SK-N-MC (cell line): ENCODE measurements around the gene GASK1A.

Experiments used
- DNase-seq: peaks from one replicate; pipeline ENCODE4 v3.0.0-alpha.2; 2011; ENCODE audit warnings: low read depth, low spot score
- H3K27ac ChIP-seq: fragments of 200-600 bp; sonication (generic); 2 replicates; pipeline ENCODE4 v1.5.1; 2016; ENCODE audit warnings: mixed run types
- H3K36me3 ChIP-seq: fragments of 200-600 bp; sonication (generic); 2 replicates; pipeline ENCODE4 v1.6.1; 2017; ENCODE audit warnings: antibody characterized with exemption, low read length, mixed read lengths; ENCODE audit not compliant: insufficient read depth
- H3K4me3 ChIP-seq: fragments of 200-600 bp; sonication (generic); 2 replicates; pipeline ENCODE4 v1.5.1; 2016
- H3K9ac ChIP-seq: fragments of 200-600 bp; sonication (generic); 2 replicates; pipeline ENCODE4 v1.8.0; 2017; ENCODE audit warnings: mixed run types, mixed read lengths; ENCODE audit not compliant: insufficient read length
- H3K9me3 ChIP-seq: fragments of 200-600 bp; sonication (generic); 2 replicates; pipeline ENCODE4 v1.6.1; 2017; ENCODE audit warnings: low read depth, mild to moderate bottlenecking, antibody characterized with exemption, low read length, moderate library complexity, mixed read lengths
- EZH2 ChIP-seq: fragments of 200-600 bp; sonication (generic); IDR thresholded peaks from one replicate; pipeline ENCODE4 v1.6.1; 2017; ENCODE audit warnings: antibody characterized with exemption
- FOXP2 ChIP-seq: optimal IDR thresholded peaks from 2 replicates; pipeline ENCODE3; 2011; ENCODE audit warnings: mild to moderate bottlenecking, moderate library complexity; ENCODE audit not compliant: insufficient read depth; ENCODE audit errors: extremely low read length, control extremely low read depth
- POLR2AphosphoS5 ChIP-seq: IDR thresholded peaks from 2 replicates; pipeline ENCODE4 v1.6.1; 2012; ENCODE audit warnings: mild to moderate bottlenecking, low read depth, low read length, borderline replicate concordance

GASK1A gene

DNA sequence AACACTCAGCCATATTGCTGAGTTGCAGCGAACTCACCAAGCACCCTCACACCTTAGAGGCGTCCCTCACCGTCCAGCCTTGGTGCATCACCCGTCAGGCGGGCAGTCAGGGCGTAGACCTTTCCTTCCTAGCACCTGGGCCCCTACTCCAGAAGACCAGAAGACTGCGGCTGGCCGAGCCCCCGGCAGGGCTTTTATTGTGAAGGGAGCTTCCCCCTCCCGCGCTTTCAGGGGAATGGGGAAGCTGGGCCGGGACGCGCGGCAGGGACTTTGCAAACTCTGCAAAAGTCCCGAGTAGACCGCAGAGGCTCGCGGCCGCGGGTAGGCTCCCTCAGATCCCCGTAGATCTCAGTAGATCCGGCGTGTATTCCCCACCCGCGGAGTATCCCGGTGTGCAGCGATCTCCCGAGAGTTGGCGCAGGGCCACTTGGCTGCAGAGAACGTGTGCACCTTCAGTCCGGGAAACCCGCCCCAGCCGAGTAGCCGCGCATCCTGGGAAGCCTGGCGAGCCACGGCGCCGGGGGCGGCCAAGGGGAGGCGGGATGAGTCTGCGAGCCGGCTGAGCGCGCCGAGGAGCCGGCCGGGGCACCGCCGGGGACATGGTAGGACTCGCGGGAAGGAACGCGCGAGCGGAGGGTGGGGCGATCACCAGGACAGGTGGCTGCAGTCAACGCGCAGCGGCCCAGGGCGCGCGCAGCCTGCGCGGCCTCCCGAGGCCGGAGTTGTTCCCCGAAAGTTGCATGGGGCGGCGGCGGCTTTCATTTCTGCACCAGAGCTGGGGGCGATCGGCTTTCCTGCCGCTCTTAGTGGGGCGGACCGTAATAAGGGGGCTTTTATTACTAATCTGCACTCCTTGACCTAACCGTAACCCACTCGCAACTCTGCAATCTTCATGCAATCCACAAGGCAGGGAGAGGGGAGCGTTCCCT lies at the start of gene GASK1A:
GASK1A (plus strand) TSS at position 268 of the 929 bp plus-strand sequence; CDS start at position 600, 332 bp downstream.
- TF ChIP-seq FOXP2 (no peak), EZH2 (no peak), POLR2AphosphoS5 (no peak)
- no peak within 1 kb of the TSS for H3K9ac ChIP-seq
- no peak for DNase-seq
- no peak within 1 kb of the TSS for H3K27ac ChIP-seq
- H3K4me3 ChIP-seq, result peak within 1 kb of the TSS; percentile 51
- H3K36me3 ChIP-seq, result no peaks in the 10 kb centered on the region
- no peaks in the 10 kb centered on the region for H3K9me3 ChIP-seq

DNA sequence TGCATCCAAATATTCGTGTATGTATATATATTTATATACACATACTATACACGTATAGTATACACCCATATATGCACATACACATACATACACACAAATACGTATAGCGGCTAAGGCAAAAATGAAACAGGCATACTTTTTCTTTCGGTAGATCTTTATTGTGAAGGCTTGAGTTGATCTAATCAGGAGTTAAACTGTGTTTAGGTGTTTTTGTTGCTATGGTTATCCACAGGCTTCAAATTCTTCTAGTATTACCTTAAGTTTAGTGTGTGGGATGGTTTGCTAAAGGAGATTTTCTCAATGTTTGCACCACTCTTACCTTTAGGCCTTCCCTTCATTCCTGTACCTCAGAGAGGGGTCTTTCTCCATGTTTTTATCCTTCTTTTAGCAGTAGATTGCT lies 45.0 kb upstream of the GASK1A start:
- no peak overlapping the region for H3K4me3 ChIP-seq
- H3K27ac ChIP-seq, result no peak overlapping the region
- DNase-seq, result no peak
- H3K9ac ChIP-seq, result no peak overlapping the region
- TF ChIP-seq EZH2, result no peak
- no peak for TF ChIP-seq FOXP2
- TF ChIP-seq POLR2AphosphoS5, result no peak
- H3K9me3 ChIP-seq, result no peaks in the 10 kb centered on the region
- no peaks in the 10 kb centered on the region for H3K36me3 ChIP-seq

DNA sequence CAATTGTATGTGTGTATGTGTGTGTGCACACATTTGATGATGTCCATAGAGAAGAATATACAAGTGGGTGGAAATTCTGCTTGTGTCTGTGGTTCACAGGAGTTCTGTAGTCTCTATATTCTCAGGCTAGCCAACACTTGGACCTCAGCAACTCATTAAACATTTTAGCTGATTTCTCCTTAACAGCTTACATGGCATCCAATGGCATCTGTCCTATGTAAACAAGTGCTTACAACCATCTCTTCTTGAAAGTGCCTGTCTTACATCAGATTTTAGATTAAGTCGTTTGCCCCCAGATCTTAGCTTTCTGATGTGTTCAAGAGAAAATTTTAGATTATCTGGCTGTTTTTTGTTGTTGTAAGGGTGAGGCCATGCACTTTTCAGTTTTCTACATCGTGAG lies 44.2 kb upstream of the GASK1A start:
- TF ChIP-seq POLR2AphosphoS5 (no peak), EZH2 (no peak)
- H3K9me3 ChIP-seq, result no peaks in the 10 kb centered on the region
- H3K36me3 ChIP-seq, result no peaks in the 10 kb centered on the region
- H3K9ac ChIP-seq, result no peak overlapping the region
- no peak overlapping the region for H3K27ac ChIP-seq
- H3K4me3 ChIP-seq, result no peak overlapping the region
- no peak for DNase-seq

DNA sequence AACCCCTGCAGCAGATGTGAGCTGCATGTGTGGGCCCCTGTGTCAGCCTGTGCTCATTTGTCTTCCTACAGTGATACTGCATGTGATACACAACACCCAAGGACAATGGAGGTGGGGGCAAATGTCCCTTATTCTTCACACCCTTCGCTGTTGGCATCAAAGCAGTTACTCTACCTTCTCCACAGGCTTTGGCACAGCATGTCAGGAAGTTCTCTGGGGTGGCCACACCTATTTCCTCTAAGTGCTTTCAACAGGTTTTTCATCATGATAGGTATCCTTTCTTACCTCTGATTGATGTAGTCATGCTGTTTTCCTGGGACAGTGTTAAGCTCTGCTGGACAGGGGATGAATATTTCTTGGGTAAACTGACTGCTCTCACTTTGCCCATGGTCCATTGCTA lies 43.6 kb upstream of the GASK1A start:
- no peaks in the 10 kb centered on the region for H3K36me3 ChIP-seq
- H3K4me3 ChIP-seq, result no peak overlapping the region
- no peak overlapping the region for H3K27ac ChIP-seq
- TF ChIP-seq FOXP2, result no peak
- TF ChIP-seq EZH2, result no peak
- no peak for TF ChIP-seq POLR2AphosphoS5
- H3K9ac ChIP-seq, result no peak overlapping the region
- DNase-seq, result no peak
- no peaks in the 10 kb centered on the region for H3K9me3 ChIP-seq

DNA sequence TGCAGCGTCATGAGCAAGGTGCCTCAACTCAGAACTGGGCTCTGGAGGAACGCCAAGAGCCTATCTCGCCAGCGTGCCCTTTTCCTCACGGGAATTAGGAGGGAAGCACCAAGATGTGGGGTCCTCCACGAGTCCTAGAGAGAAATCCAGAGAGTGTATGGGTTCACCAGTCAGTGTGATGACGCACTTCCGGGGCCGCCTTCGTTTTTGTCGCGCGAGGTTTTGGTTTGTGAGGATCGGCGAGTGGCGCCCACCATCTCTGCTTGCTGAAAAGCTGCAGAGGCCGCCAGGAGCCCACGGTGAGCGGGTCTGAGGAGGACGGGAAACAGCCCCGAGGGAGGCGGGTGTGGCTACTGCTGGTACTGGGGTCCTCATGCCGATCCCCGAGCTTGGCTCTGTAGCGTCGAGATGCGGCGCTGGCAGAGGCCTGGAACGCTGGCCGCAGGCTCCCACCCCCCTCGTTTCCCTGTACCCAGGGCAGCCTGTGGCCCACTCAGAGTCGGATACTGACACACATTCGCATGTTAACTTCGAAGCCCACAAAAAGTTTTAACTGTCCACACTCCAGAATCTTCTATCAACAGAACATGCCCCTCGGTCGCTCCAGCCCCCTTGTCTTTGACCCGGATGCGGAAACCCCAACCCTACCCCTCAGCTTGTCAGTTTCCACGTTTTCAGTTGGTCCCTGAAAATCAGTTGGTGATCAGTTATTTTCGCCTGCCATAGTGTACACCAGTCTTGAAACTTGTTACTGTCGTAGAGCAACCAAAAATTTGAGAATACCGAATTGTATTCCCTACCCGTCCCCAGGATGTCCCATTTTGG lies 42.7 kb upstream of the GASK1A start:
- Histone ChIP-seq H3K36me3 (no peaks in the 10 kb centered on the region), H3K27ac (no peak overlapping the region), H3K9ac (no peak overlapping the region), H3K4me3 (no peak overlapping the region), H3K9me3 (no peaks in the 10 kb centered on the region)
- no peak for TF ChIP-seq EZH2
- no peak for TF ChIP-seq FOXP2
- no peak for TF ChIP-seq POLR2AphosphoS5
- DNase-seq, result no peak

DNA sequence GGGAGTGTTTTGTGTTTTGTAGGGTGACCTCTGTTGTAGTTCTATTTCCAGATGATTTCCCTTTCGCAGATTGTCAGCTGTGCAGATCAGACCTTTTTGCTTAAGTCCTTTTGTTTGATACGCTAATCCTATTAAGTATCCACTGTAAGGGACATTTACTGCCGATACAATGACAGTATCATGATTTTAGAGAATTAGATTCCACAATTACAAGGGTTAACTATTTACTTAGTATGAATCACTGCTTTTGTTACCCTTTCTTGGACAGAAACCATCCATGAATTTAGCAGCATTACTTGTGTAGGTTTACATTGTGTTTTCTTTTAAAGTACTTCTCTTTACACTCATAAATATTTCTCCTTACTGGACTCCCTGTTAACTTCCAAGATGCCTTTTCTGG lies 41.8 kb upstream of the GASK1A start:
- Histone ChIP-seq H3K36me3 (no peaks in the 10 kb centered on the region), H3K4me3 (no peak overlapping the region), H3K27ac (no peak overlapping the region), H3K9ac (no peak overlapping the region), H3K9me3 (no peaks in the 10 kb centered on the region)
- TF ChIP-seq EZH2 (no peak), FOXP2 (no peak), POLR2AphosphoS5 (no peak)
- no peak for DNase-seq

DNA sequence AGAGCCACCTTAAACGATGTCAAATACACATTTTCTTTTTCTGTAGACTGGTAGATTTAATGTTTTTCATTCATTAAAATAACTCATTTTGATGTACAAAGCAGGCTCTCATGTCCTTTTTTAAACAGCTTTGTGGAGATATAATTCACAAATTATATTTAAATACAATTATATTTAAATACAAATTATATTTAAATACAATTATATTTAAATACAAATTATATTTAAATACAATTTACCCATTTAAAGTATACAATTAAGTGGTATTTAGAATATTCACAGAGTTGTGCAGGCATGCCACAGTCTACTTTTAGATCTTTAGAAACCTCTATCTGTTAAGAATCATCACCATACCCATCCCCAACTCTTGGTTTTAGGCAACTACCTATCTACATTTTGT lies 36.4 kb upstream of the GASK1A start:
- H3K27ac ChIP-seq, result no peak overlapping the region
- H3K4me3 ChIP-seq, result no peak overlapping the region
- no peak overlapping the region for H3K9ac ChIP-seq
- no peak for DNase-seq
- H3K36me3 ChIP-seq, result no peaks in the 10 kb centered on the region
- no peaks in the 10 kb centered on the region for H3K9me3 ChIP-seq
- no peak for TF ChIP-seq FOXP2
- no peak for TF ChIP-seq EZH2
- TF ChIP-seq POLR2AphosphoS5, result no peak

DNA sequence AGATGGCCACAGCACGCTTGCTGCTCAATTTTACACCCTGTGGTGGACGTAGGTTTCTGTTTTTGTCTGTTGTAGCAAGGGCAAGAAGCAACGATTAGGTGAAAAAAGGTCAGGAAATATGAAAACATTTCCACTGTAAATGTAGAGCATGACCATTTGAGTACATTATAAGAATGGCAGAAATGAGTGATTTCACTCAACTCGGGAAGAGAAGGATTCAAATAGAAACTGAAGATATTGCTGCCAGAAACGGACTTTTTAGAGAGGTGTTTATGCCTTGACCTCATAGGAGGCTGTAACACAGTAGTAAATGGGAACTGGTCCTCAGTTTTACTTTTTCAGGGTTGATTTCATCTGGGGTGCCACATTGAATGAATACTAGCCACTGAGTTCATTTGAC lies 33.1 kb upstream of the GASK1A start:
- H3K27ac ChIP-seq, result no peak overlapping the region
- H3K9ac ChIP-seq, result no peak overlapping the region
- no peak overlapping the region for H3K4me3 ChIP-seq
- no peak for TF ChIP-seq EZH2
- no peak for TF ChIP-seq FOXP2
- no peak for TF ChIP-seq POLR2AphosphoS5
- DNase-seq, result no peak
- H3K9me3 ChIP-seq, result no peaks in the 10 kb centered on the region
- no peaks in the 10 kb centered on the region for H3K36me3 ChIP-seq
